ENCODE measurements around the gene MBD6.
"Not testable (repeated sequence)": the region's sequence is repeated elsewhere in the genome, so short reads cannot be mapped to it uniquely, and the experiment has no call there.

GRCh38 chr12:57495051-57495701, 27.4 kb upstream of the MBD6 start:
- TF ChIP-seq, protein P1, sequence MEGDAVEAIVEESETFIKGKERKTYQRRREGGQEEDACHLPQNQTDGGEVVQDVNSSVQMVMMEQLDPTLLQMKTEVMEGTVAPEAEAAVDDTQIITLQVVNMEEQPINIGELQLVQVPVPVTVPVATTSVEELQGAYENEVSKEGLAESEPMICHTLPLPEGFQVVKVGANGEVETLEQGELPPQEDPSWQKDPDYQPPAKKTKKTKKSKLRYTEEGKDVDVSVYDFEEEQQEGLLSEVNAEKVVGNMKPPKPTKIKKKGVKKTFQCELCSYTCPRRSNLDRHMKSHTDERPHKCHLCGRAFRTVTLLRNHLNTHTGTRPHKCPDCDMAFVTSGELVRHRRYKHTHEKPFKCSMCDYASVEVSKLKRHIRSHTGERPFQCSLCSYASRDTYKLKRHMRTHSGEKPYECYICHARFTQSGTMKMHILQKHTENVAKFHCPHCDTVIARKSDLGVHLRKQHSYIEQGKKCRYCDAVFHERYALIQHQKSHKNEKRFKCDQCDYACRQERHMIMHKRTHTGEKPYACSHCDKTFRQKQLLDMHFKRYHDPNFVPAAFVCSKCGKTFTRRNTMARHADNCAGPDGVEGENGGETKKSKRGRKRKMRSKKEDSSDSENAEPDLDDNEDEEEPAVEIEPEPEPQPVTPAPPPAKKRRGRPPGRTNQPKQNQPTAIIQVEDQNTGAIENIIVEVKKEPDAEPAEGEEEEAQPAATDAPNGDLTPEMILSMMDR (IDR thresholded peaks at IDR 0.05), result not testable (repeated sequence)
- TF ChIP-seq POLR2AphosphoS5, POLR2A, EP300 (IDR thresholded peaks at IDR 0.05): not testable (repeated sequence)

All from upper lobe of left lung (tissue), 4 donors.